H9 (cell line): ENCODE data around the gene CCNQ. TPM values are rescaled to one million over a fixed set of nuclear protein-coding genes. Genes with fewer than 3 reads are reported as not detected.

Experiments used
- DNase-seq: peaks from one replicate; pipeline ENCODE4 v3.0.0-alpha.2; 2017
- H2AFZ ChIP-seq: one replicate; pipeline ENCODE4 v1.6.1; 2013; ENCODE audit warnings: mild to moderate bottlenecking, low read length, control low read depth, moderate library complexity
- H2AK5ac ChIP-seq: 2 replicates; pipeline ENCODE4 v1.6.1; 2013; ENCODE audit warnings: low read length, control low read depth, mixed read lengths; ENCODE audit not compliant: insufficient read length
- H2BK120ac ChIP-seq: one replicate; pipeline ENCODE4 v1.6.1; 2013; ENCODE audit warnings: low read depth, mild to moderate bottlenecking, low read length, control low read depth, inconsistent platforms; ENCODE audit not compliant: poor library complexity, severe bottlenecking
- H2BK12ac ChIP-seq: 2 replicates; pipeline ENCODE4 v1.6.1; 2013; ENCODE audit warnings: low read length, control low read depth, mixed read lengths, low read depth; ENCODE audit not compliant: insufficient read length
- H2BK15ac ChIP-seq: 2 replicates; pipeline ENCODE4 v1.6.1; 2013; ENCODE audit warnings: low read depth, low read length, control low read depth
- H2BK20ac ChIP-seq: one replicate; pipeline ENCODE4 v1.6.1; 2013; ENCODE audit warnings: low read depth, mild to moderate bottlenecking, low read length, control low read depth, inconsistent platforms; ENCODE audit not compliant: poor library complexity, severe bottlenecking
- H2BK5ac ChIP-seq: 2 replicates; pipeline ENCODE4 v1.6.1; 2013; ENCODE audit warnings: low read length, control low read depth, mixed read lengths; ENCODE audit not compliant: insufficient read length
- H3K14ac ChIP-seq: 2 replicates; pipeline ENCODE4 v1.6.1; 2013; ENCODE audit warnings: low read length, control low read depth; ENCODE audit not compliant: insufficient read depth
- H3K18ac ChIP-seq: 2 replicates; pipeline ENCODE4 v1.6.1; 2013; ENCODE audit warnings: low read depth, mild to moderate bottlenecking, mixed read lengths, low read length, control low read depth; ENCODE audit not compliant: insufficient read length
- H3K23ac ChIP-seq: 2 replicates; pipeline ENCODE4 v1.6.1; 2013; ENCODE audit warnings: low read length, control low read depth, mixed read lengths, low read depth; ENCODE audit not compliant: insufficient read length
- H3K23me2 ChIP-seq: 2 replicates; pipeline ENCODE4 v1.6.1; 2013; ENCODE audit warnings: low read depth, mild to moderate bottlenecking, mixed read lengths, low read length, control low read depth; ENCODE audit not compliant: insufficient read length, poor library complexity, severe bottlenecking
- H3K27ac ChIP-seq: 2 replicates; pipeline ENCODE4 v1.5.1; 2013; ENCODE audit warnings: low read length, control low read depth, mixed read lengths, low read depth; ENCODE audit not compliant: insufficient read length
- H3K27me3 ChIP-seq: 2 replicates; pipeline ENCODE4 v1.6.1; 2013; ENCODE audit warnings: low read length, control low read depth, inconsistent platforms; ENCODE audit not compliant: insufficient read depth
- H3K4ac ChIP-seq: 2 replicates; pipeline ENCODE4 v1.6.1; 2013; ENCODE audit warnings: low read depth, mild to moderate bottlenecking, control low read depth, inconsistent platforms, low read length, moderate library complexity
- H3K4me1 ChIP-seq: 2 replicates; pipeline ENCODE4 v1.6.1; 2013; ENCODE audit warnings: low read length, control low read depth, inconsistent platforms; ENCODE audit not compliant: insufficient read depth
- H3K4me2 ChIP-seq: 2 replicates; pipeline ENCODE4 v1.6.1; 2013; ENCODE audit warnings: low read length, control low read depth, mixed read lengths; ENCODE audit not compliant: insufficient read length, insufficient read depth
- H3K56ac ChIP-seq: 2 replicates; pipeline ENCODE4 v1.6.1; 2013; ENCODE audit warnings: low read depth, mild to moderate bottlenecking, mixed read lengths, low read length, control low read depth; ENCODE audit not compliant: insufficient read length
- H3K79me1 ChIP-seq: 2 replicates; pipeline ENCODE4 v1.6.1; 2013; ENCODE audit warnings: low read depth, mild to moderate bottlenecking, moderate library complexity, low read length, control low read depth, inconsistent platforms; ENCODE audit not compliant: insufficient read depth, poor library complexity, severe bottlenecking
- H3K79me2 ChIP-seq: 2 replicates; pipeline ENCODE4 v1.6.1; 2013; ENCODE audit warnings: low read length, control low read depth, inconsistent platforms; ENCODE audit not compliant: insufficient read depth
- H3K9ac ChIP-seq: 2 replicates; pipeline ENCODE4 v1.6.1; 2013; ENCODE audit warnings: low read length, control low read depth, mixed read lengths; ENCODE audit not compliant: insufficient read length; ENCODE audit errors: extremely low read depth
- H3K9me3 ChIP-seq: one replicate; pipeline ENCODE4 v1.6.1; 2013; ENCODE audit warnings: low read depth, low read length, inconsistent platforms; ENCODE audit not compliant: control insufficient read depth
- H3T11ph ChIP-seq: one replicate; pipeline ENCODE4 v1.6.1; 2013; ENCODE audit warnings: mild to moderate bottlenecking, low read length, control low read depth, inconsistent platforms
- H4K20me1 ChIP-seq: one replicate; pipeline ENCODE4 v1.6.1; 2013; ENCODE audit not compliant: control insufficient read depth, insufficient read length, insufficient read depth
- H4K5ac ChIP-seq: 2 replicates; pipeline ENCODE4 v1.6.1; 2013; ENCODE audit warnings: low read depth, mild to moderate bottlenecking, mixed read lengths, low read length, control low read depth; ENCODE audit not compliant: insufficient read length
- H4K8ac ChIP-seq: replicated peaks from 2 replicates; pipeline ENCODE4 v1.6.1; 2013; ENCODE audit warnings: low read length, control low read depth, mixed read lengths, low read depth; ENCODE audit not compliant: insufficient read length
- H4K91ac ChIP-seq: 2 replicates; pipeline ENCODE4 v1.6.1; 2013; ENCODE audit warnings: low read depth, mild to moderate bottlenecking, moderate library complexity, mixed read lengths, low read length, control low read depth; ENCODE audit not compliant: insufficient read length
- H3K27ac Mint-ChIP-seq, 3 experiments: 2 replicates in 2 of 3; 3 replicates in 1 of 3; pipeline ENCODE4 v1.8.0; 2020 to 2021; ENCODE audit warnings: mixed read lengths in 3 of 3, mild to moderate bottlenecking in 1 of 3, moderate library complexity in 1 of 3
- H3K27me3 Mint-ChIP-seq: 2 replicates; pipeline ENCODE4 v1.8.0; 2021; ENCODE audit warnings: low read depth, mild to moderate bottlenecking, moderate library complexity, mixed read lengths
- H3K36me3 Mint-ChIP-seq, 3 experiments: 2 replicates in 2 of 3; 3 replicates in 1 of 3; pipeline ENCODE4 v1.8.0; 2020 to 2021; ENCODE audit warnings: low read depth in 3 of 3, mixed read lengths in 3 of 3; ENCODE audit not compliant: insufficient read depth in 1 of 3
- H3K4me1 Mint-ChIP-seq, 2 experiments: 2 replicates each; pipeline ENCODE4 v1.8.0; 2020; ENCODE audit warnings: mixed read lengths in 2 of 2
- H3K4me3 Mint-ChIP-seq, 2 experiments: 2 replicates in 1 of 2; 3 replicates in 1 of 2; pipeline ENCODE4 v1.8.0; 2020 to 2021; ENCODE audit warnings: mild to moderate bottlenecking in 2 of 2, mixed read lengths in 2 of 2, moderate library complexity in 1 of 2
- H3K9me3 Mint-ChIP-seq, 2 experiments: 2 replicates in 1 of 2; 3 replicates in 1 of 2; pipeline ENCODE4 v1.8.0; 2020; ENCODE audit warnings: mild to moderate bottlenecking in 2 of 2, mixed read lengths in 2 of 2, moderate library complexity in 1 of 2
- WGBS: extraction: QIAGEN DNeasy Blood & Tissue Kit; methylation state at CpG from one replicate; pipeline ENCODE4 v1.1.7; 2013; ENCODE audit warnings: missing lambda C conversion rate, low lambda C conversion rate, mixed read lengths; ENCODE audit not compliant: insufficient read length; ENCODE audit errors: extremely low coverage; 5-methylcytosine and 5-hydroxymethylcytosine counted together
- total RNA-seq: library from RNA; stranded (reverse); gene quantifications from 2 replicates; pipeline ENCODE4 v1.2.1, GENCODE V29; 2021
- TF ChIP-seq, protein P1 (sequence below): fragments of 200-600 bp; sonication (generic); conservative IDR thresholded peaks from 3 replicates; pipeline ENCODE4 v1.8.0; 2021; ENCODE audit warnings: antibody characterized with exemption, mild to moderate bottlenecking

CCNQ gene
- total RNA-seq, 1 experiment from 2014 or later = 18.4 TPM

DNA sequence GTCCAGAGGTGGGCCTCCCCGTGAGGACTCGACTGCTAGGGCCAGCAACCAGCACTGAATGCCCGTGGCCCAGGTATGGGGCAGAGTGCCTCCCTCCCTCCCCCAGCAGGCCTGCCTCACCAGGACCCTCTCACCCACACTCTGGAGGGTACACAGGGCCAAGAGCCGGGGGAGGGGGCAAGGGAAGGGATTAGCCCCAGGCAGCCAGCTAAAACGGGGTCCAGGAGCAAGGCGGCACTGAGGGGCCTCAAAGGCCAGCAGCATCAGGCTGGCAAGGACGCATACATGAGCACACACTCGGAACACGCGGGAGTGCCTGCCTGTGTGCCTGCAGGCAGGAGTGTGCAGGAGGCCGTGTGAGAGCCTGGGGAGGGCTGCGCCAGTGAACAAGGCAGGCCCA lies 29.7 kb upstream of the CCNQ start:
- H2AFZ ChIP-seq = no peak overlapping the region
- no peaks in the 10 kb centered on the region for H3K23me2 ChIP-seq
- no peak overlapping the region for H4K5ac ChIP-seq
- no peak overlapping the region for H3K4me3 Mint-ChIP-seq
- TF ChIP-seq, protein P1, sequence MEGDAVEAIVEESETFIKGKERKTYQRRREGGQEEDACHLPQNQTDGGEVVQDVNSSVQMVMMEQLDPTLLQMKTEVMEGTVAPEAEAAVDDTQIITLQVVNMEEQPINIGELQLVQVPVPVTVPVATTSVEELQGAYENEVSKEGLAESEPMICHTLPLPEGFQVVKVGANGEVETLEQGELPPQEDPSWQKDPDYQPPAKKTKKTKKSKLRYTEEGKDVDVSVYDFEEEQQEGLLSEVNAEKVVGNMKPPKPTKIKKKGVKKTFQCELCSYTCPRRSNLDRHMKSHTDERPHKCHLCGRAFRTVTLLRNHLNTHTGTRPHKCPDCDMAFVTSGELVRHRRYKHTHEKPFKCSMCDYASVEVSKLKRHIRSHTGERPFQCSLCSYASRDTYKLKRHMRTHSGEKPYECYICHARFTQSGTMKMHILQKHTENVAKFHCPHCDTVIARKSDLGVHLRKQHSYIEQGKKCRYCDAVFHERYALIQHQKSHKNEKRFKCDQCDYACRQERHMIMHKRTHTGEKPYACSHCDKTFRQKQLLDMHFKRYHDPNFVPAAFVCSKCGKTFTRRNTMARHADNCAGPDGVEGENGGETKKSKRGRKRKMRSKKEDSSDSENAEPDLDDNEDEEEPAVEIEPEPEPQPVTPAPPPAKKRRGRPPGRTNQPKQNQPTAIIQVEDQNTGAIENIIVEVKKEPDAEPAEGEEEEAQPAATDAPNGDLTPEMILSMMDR = no peak
- no peak overlapping the region for H3T11ph ChIP-seq
- H2BK15ac ChIP-seq = no peak overlapping the region
- no peaks in the 10 kb centered on the region for H3K79me2 ChIP-seq
- H3K36me3 Mint-ChIP-seq = peaks cover 0 to 2% (median 0%) of the 10 kb centered on the region in 3 experiments; a peak in 2 of 7 replicates
- H4K8ac ChIP-seq = no peak overlapping the region
- no peak overlapping the region for H3K27ac Mint-ChIP-seq
- H3K4me1 Mint-ChIP-seq = no peaks in the 10 kb centered on the region
- H3K4ac ChIP-seq = no peak overlapping the region
- H4K91ac ChIP-seq = no peak overlapping the region
- H3K9me3 Mint-ChIP-seq = peaks cover 60 to 70% of the 10 kb centered on the region in 2 experiments
- no peak overlapping the region for H3K56ac ChIP-seq
- no peak overlapping the region for H3K9ac ChIP-seq
- H3K18ac ChIP-seq = no peak overlapping the region
- H3K27ac ChIP-seq = no peak overlapping the region
- no peak overlapping the region for H3K14ac ChIP-seq
- no peak overlapping the region for H2BK20ac ChIP-seq
- DNase-seq = no peak
- no peak overlapping the region for H3K4me2 ChIP-seq
- H3K9me3 ChIP-seq = peaks cover 11% of the 10 kb centered on the region
- H2BK12ac ChIP-seq = no peak overlapping the region
- H2AK5ac ChIP-seq = no peak overlapping the region
- no peaks in the 10 kb centered on the region for H3K4me1 ChIP-seq
- no peaks in the 10 kb centered on the region for H3K27me3 ChIP-seq
- no peak overlapping the region for H2BK120ac ChIP-seq
- no CpG with 5 or more reads among the region's 12 CpGs for WGBS
- H4K20me1 ChIP-seq = no peaks in the 10 kb centered on the region
- no peak overlapping the region for H3K23ac ChIP-seq
- no peaks in the 10 kb centered on the region for H3K79me1 ChIP-seq
- H2BK5ac ChIP-seq = no peak overlapping the region
- peaks cover 22% of the 10 kb centered on the region for H3K27me3 Mint-ChIP-seq
